GM12878 (cell line): ENCODE measurements around the gene SGSM2. TPM values are rescaled to one million over a fixed set of nuclear protein-coding genes. Genes with fewer than 3 reads are reported as not detected.

Experiments used
- ATAC-seq: fragments of 200-7000 bp; cut with Tn5 transposase; 3 replicates; pipeline ENCODE4 v1.9.1; 2020; ENCODE audit warnings: mild to moderate bottlenecking, moderate library complexity
- BruUV-seq: library from RNA; stranded (reverse); fragments of 400-500 nt; replicated peaks from 2 replicates; lab custom pipeline; 2021; lab: Mats Ljungman, UMichigan
- CTCF ChIA-PET: fragments of 300-600 bp; sonication (Branson Sonifier 250); formaldehyde crosslinking; extraction: SDS; loops from one replicate; lab custom pipeline; 2021; ENCODE audit warnings: inconsistent platforms; lab: Yijun Ruan, JAX
- POLR2A ChIA-PET: fragments of 350-600 bp; formaldehyde crosslinking; extraction: SDS; loops from one replicate; lab custom pipeline; 2021; ENCODE audit warnings: inconsistent platforms; lab: Charles Lee
- RAD21 ChIA-PET: fragments of 300-600 bp; sonication (Branson Sonifier 250); formaldehyde crosslinking; loops from one replicate; lab custom pipeline; 2023; ENCODE audit warnings: antibody characterized with exemption; ENCODE audit not compliant: unreplicated experiment; lab: Charles Lee
- SMC1A ChIA-PET: fragments of 300-600 bp; sonication (Branson Sonifier 250); formaldehyde crosslinking; loops from one replicate; lab custom pipeline; 2023; ENCODE audit not compliant: unreplicated experiment, uncharacterized antibody; lab: Charles Lee
- DNase-seq: peaks from one replicate; pipeline ENCODE4 v3.0.0-alpha.2; 2011; ENCODE audit warnings: low read depth, low spot score
- FAIRE-seq: peaks from 3 replicates; lab custom pipeline; 2011; peaks lifted over from hg19 to GRCh38; lab: Jason Lieb, UNC
- H2AFZ ChIP-seq: 2 replicates; pipeline ENCODE4 v1.6.0; 2011; ENCODE audit warnings: low read depth, low read length, control low read depth; ENCODE audit not compliant: control insufficient read depth
- H3K27ac ChIP-seq: 2 replicates; pipeline ENCODE4 v1.5.1; 2011; ENCODE audit warnings: control low read depth; ENCODE audit not compliant: control insufficient read depth, insufficient read depth
- H3K27me3 ChIP-seq, 2 experiments: replicated peaks in 1 of 2; 2 replicates each; pipeline versions ENCODE4 v1.6.0 to v1.6.1; 2011; ENCODE audit warnings: low read length in 1 of 2; ENCODE audit not compliant: control insufficient read depth in 2 of 2, insufficient read depth in 2 of 2
- H3K36me3 ChIP-seq, 2 experiments: 2 replicates each; pipeline ENCODE4 v1.5.1; 2011; ENCODE audit warnings: low read length in 1 of 2; ENCODE audit not compliant: control insufficient read depth in 2 of 2, insufficient read depth in 2 of 2
- H3K4me1 ChIP-seq: 2 replicates; pipeline ENCODE4 v1.6.1; 2011; ENCODE audit warnings: mild to moderate bottlenecking, low read length, moderate library complexity, mixed read lengths; ENCODE audit not compliant: control insufficient read depth, insufficient read depth
- H3K4me2 ChIP-seq: 2 replicates; pipeline ENCODE4 v1.6.0; 2011; ENCODE audit warnings: control low read depth; ENCODE audit not compliant: control insufficient read depth, insufficient read depth
- H3K4me3 ChIP-seq: fragments of 200-600 bp; sonication (generic); 2 replicates; pipeline ENCODE4 v1.5.1; 2016
- H3K79me2 ChIP-seq: 2 replicates; pipeline ENCODE4 v1.6.0; 2011; ENCODE audit warnings: low read length; ENCODE audit not compliant: control insufficient read depth, insufficient read depth
- H3K9ac ChIP-seq: 2 replicates; pipeline ENCODE4 v1.8.0; 2011; ENCODE audit warnings: low read length, control low read depth, mixed read lengths; ENCODE audit not compliant: control insufficient read depth, insufficient read depth
- H3K9me3 ChIP-seq: replicated peaks from 3 replicates; pipeline ENCODE4 v1.5.1; 2011; ENCODE audit warnings: mild to moderate bottlenecking, low read length; ENCODE audit not compliant: control insufficient read depth, insufficient read depth
- H4K20me1 ChIP-seq: 2 replicates; pipeline ENCODE4 v1.6.0; 2011; ENCODE audit not compliant: control insufficient read depth, insufficient read depth
- CBFB ChIP-seq: IDR thresholded peaks from 2 replicates; pipeline ENCODE4 v1.6.1; 2016; ENCODE audit warnings: antibody characterized with exemption, low read depth
- CREB1 ChIP-seq: IDR thresholded peaks from 2 replicates; pipeline ENCODE4 v1.6.1; 2012; ENCODE audit warnings: low read depth, mild to moderate bottlenecking, inconsistent platforms
- CREM ChIP-seq: IDR thresholded peaks from 2 replicates; pipeline ENCODE4 v1.6.1; 2014; ENCODE audit warnings: antibody characterized with exemption, low read depth
- E4F1 ChIP-seq: fragments of 450-650 bp; IDR thresholded peaks from 2 replicates; pipeline ENCODE4 v1.6.1; 2018; ENCODE audit warnings: borderline replicate concordance, mild to moderate bottlenecking; ENCODE audit not compliant: partially characterized antibody
- ETV6 ChIP-seq, 2 experiments: fragments of 450-650 bp in 1 of 2; IDR thresholded peaks in 1 of 2; conservative IDR thresholded peaks in 1 of 2; 2 replicates each; pipeline ENCODE4 v1.6.1; 2014; ENCODE audit warnings: antibody characterized with exemption in 1 of 2, borderline replicate concordance in 1 of 2, low read depth in 1 of 2, mild to moderate bottlenecking in 1 of 2, moderate library complexity in 1 of 2
- MEF2A ChIP-seq: IDR thresholded peaks from 2 replicates; pipeline ENCODE4 v1.6.1; 2011; ENCODE audit warnings: low read depth, mild to moderate bottlenecking, low read length, moderate library complexity; ENCODE audit not compliant: insufficient read depth
- MEF2B ChIP-seq: fragments of 450-650 bp; IDR thresholded peaks from 2 replicates; pipeline ENCODE4 v1.6.1; 2018; ENCODE audit warnings: mild to moderate bottlenecking, moderate library complexity; ENCODE audit not compliant: partially characterized antibody, poor library complexity, severe bottlenecking
- POU2F2 ChIP-seq: IDR thresholded peaks from 3 replicates; pipeline ENCODE4 v1.6.1; 2011; ENCODE audit warnings: low read depth, mild to moderate bottlenecking, low read length, borderline replicate concordance
- RFX5 ChIP-seq: IDR thresholded peaks from 2 replicates; pipeline ENCODE4 v1.6.1; 2011; ENCODE audit warnings: low read depth, low read length, improper control_type of control experiment
- RUNX3 ChIP-seq: IDR thresholded peaks from 2 replicates; pipeline ENCODE4 v1.6.1; 2012; ENCODE audit warnings: low read length, inconsistent platforms
- SMARCA5 ChIP-seq: fragments of 450-650 bp; IDR thresholded peaks from 2 replicates; pipeline ENCODE4 v1.6.1; 2017; ENCODE audit warnings: mild to moderate bottlenecking
- ZBTB40 ChIP-seq: fragments of 450-650 bp; IDR thresholded peaks from 2 replicates; pipeline ENCODE4 v1.6.1; 2016; ENCODE audit warnings: mild to moderate bottlenecking, moderate library complexity, borderline replicate concordance
- WGBS: methylation state at CpG from one replicate; pipeline ENCODE4 v1.1.6; 2016; ENCODE audit warnings: low lambda C conversion rate; ENCODE audit not compliant: insufficient replicate concordance, insufficient coverage; ENCODE audit errors: missing lambda C conversion rate; 5-methylcytosine and 5-hydroxymethylcytosine counted together
- in situ Hi-C: fragments of 300-500 bp; cut with MboI; formaldehyde crosslinking; loops from 9 replicates; pipeline ENCODE4 v1.14.3; 2018; ENCODE audit warnings: mixed read lengths
- intact Hi-C: fragments of 100-400 bp; cut with micrococcal nuclease; formaldehyde crosslinking; loops from one replicate; pipeline ENCODE4 v1.14.2; 2022; ENCODE audit not compliant: unreplicated experiment
- polyA plus RNA-seq, 11 experiments: library from polyadenylated mRNA; depleted of rRNA in 4 of 11; unstranded in 6 of 11; stranded (reverse) in 5 of 11; fragments of >200 nt; fragmentation: Nextera tagmentation in 4 of 11; fragmentation: Illumina TruSeq in 1 of 11; extraction: Ambion mirVana in 4 of 11; extraction: Trizol in 1 of 11; gene quantifications; 1 replicate in 1 of 11; 2 replicates in 10 of 11; pipeline versions ENCODE4 v1.2.1 to v1.2.3, GENCODE V29; 2011 to 2016; ENCODE audit warnings: inconsistent platforms in 2 of 11, missing spikeins in 2 of 11, low read depth in 1 of 11
- total RNA-seq, 4 experiments: library from RNA; depleted of rRNA in 3 of 4; stranded (reverse); fragments of >200 nt in 3 of 4; fragmentation: Illumina TruSeq in 1 of 4; extraction: Trizol in 1 of 4; gene quantifications; 2 replicates each; pipeline versions ENCODE4 v1.2.1 to v1.2.3, GENCODE V29; 2013 to 2021
- TF ChIP-seq, protein P1 (sequence below): IDR thresholded peaks from 2 replicates; pipeline ENCODE4 v1.6.1; 2012; ENCODE audit warnings: low read length, inconsistent platforms

SGSM2 gene
- total and polyA plus RNA-seq, 10 of the 15 experiments (the other 5 are each of a cell fraction or from before 2014, with no cell fraction given): 0.50 to 50.9 (median 18.5) TPM

GRCh38 chr17:2289878-2290478 is 47.3 kb upstream of the SGSM2 start:
- DNase-seq (no peak), FAIRE-seq (peak; percentile 95)
- peak overlapping the region; percentile 61 for H3K4me2 ChIP-seq
- RAD21 ChIA-PET: interaction anchor here (1.2 to 1.7 kb wide), 3 partner anchors 13 to 70 kb away, joined by 3 read pairs; no protein-coding TSS in a partner anchor
- SMC1A ChIA-PET: no interaction called here
- peaks cover 5% of the 10 kb centered on the region for H3K79me2 ChIP-seq
- no peak overlapping the region for H3K9ac ChIP-seq
- no peak overlapping the region for H3K4me3 ChIP-seq
- BruUV-seq: no TSS peak
- peak; percentile 70 for TF ChIP-seq ZBTB40
- peak; percentile 80 for TF ChIP-seq CREB1
- TF ChIP-seq MEF2A: peak; percentile 94
- peak; percentile 71 for TF ChIP-seq RUNX3
- no peak for TF ChIP-seq E4F1
- TF ChIP-seq, protein P1, sequence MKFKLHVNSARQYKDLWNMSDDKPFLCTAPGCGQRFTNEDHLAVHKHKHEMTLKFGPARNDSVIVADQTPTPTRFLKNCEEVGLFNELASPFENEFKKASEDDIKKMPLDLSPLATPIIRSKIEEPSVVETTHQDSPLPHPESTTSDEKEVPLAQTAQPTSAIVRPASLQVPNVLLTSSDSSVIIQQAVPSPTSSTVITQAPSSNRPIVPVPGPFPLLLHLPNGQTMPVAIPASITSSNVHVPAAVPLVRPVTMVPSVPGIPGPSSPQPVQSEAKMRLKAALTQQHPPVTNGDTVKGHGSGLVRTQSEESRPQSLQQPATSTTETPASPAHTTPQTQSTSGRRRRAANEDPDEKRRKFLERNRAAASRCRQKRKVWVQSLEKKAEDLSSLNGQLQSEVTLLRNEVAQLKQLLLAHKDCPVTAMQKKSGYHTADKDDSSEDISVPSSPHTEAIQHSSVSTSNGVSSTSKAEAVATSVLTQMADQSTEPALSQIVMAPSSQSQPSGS: 0 out of 2 replicates have a peak, but pooled peaks have one; percentile 31
- no peak for TF ChIP-seq ETV6 (conservative IDR thresholded peaks at IDR 0.05 in 1 of 2, IDR thresholded peaks at IDR 0.05 in 1 of 2; ENCODE audit: borderline replicate concordance in 1 of 2, low read depth in 1 of 2)
- TF ChIP-seq SMARCA5: no peak
- TF ChIP-seq RFX5: peak; percentile 92
- peak; percentile 59; the same call in 1 of the 2 replicates for TF ChIP-seq CREM
- TF ChIP-seq CBFB: 0 out of 2 replicates have a peak, but pooled peaks have one; percentile 23
- TF ChIP-seq MEF2B: peak; percentile 66
- peak; percentile 86; the same call in 2 of the 3 replicates for TF ChIP-seq POU2F2
- TF ChIP-seq, all 136 proteins: peak for 10
- intact Hi-C loops: no loop called here
- peak; percentile 83 for ATAC-seq
- H3K27ac ChIP-seq: no peak overlapping the region; the same call in 1 of the 2 replicates
- peaks cover 6% of the 10 kb centered on the region for H3K4me1 ChIP-seq
- no peaks in the 10 kb centered on the region; the same call in 1 of the 3 replicates for H3K9me3 ChIP-seq
- WGBS: 79% methylated on average over 5 of the region's 5 CpGs
- H2AFZ ChIP-seq: no peak overlapping the region
- in situ Hi-C loops: no loop called here
- peaks cover 2 to 17% of the 10 kb centered on the region in 2 experiments for H3K36me3 ChIP-seq
- H3K27me3 ChIP-seq: no peaks in the 10 kb centered on the region
- POLR2A ChIA-PET: interaction anchor here (0.6 kb wide), 1 partner anchor 37 kb away, joined by 3 read pairs; no protein-coding TSS in a partner anchor
- H4K20me1 ChIP-seq: no peaks in the 10 kb centered on the region
- CTCF ChIA-PET: interaction anchor here (0.8 to 1.2 kb wide), 2 partner anchors 12 to 232 kb away, joined by 3 to 5 read pairs; no protein-coding TSS in a partner anchor
